Prostate gland (tissue), 2 donors: ENCODE data around the gene MAD1L1.

Experiments
- CTCF ChIP-seq, 4 experiments: fragments of 200-600 bp in 2 of 4; fragments of 450-650 bp in 2 of 4; sonication (generic) in 2 of 4; IDR thresholded peaks; 1 replicate in 3 of 4; 2 replicates in 1 of 4; pipeline ENCODE4 v1.5.1; 2016 to 2019; ENCODE audit warnings: antibody characterized with exemption in 4 of 4, mild to moderate bottlenecking in 2 of 4, moderate library complexity in 2 of 4
- POLR2A ChIP-seq: fragments of 450-650 bp; IDR thresholded peaks from one replicate; pipeline ENCODE4 v1.6.1; 2016; ENCODE audit warnings: antibody characterized with exemption, mild to moderate bottlenecking
- POLR2AphosphoS5 ChIP-seq: sonication (generic); formaldehyde crosslinking; IDR thresholded peaks from one replicate; pipeline ENCODE4 v1.6.1; 2017; ENCODE audit warnings: antibody characterized with exemption

DNA sequence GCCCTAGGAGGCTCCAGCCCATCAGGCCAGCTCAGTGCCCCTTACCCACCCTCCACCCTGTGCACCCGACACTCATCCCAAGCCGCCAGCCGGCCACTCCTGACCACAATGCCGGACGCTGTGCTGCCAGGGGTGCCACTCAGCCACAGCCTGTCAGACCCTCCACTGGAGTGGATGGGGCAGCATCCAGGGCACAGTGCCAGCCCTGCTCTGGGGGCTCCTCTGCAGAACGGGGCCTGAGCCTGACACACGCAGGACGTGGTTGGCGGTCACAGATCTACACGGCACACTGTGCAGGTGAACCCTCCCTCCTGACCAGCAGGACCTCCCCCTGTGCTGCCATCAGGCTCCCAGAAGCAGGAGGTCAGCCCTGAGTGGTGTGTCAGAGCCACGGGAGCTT, 114.7 kb downstream of the MAD1L1 start:
- TF ChIP-seq CTCF (IDR thresholded peaks at IDR 0.05) (no peak), POLR2AphosphoS5 (no peak), POLR2A (no peak)
